ENCODE measurements around the gene AKR7A3.
"Not testable (repeated sequence)": the region's sequence is repeated elsewhere in the genome, so short reads cannot be mapped to it uniquely, and the experiment has no call there.

The AKR7A3 gene

GRCh38 chr1:19317126-19317910 is 28.7 kb upstream of the AKR7A3 start:
- no peak for DNase-seq

- DNase-seq: no peak
Observed at GRCh38 chr1:19315378-19316198, 27.0 kb upstream of the AKR7A3 start.

GRCh38 chr1:19313961-19314882 is 25.7 kb upstream of the AKR7A3 start:
- DNase-seq: no peak

GRCh38 chr1:19313636-19313959 is 25.0 kb upstream of the AKR7A3 start:
- DNase-seq: no peak

- no peak for DNase-seq
Observed at GRCh38 chr1:19312782-19313635, 24.4 kb upstream of the AKR7A3 start.

- DNase-seq: peak; percentile 95
Observed at GRCh38 chr1:19311931-19312781, 23.6 kb upstream of the AKR7A3 start, which contains the start of the genes AKR7A2 and SLC66A1. Gene AKR7A2, minus strand, starts transcription at chr1:19312144. Its CDS starts 20 bp downstream, at chr1:19312124. Gene SLC66A1, plus strand, starts transcription at chr1:19312326. Its CDS starts 5,352 bp downstream, at chr1:19317678.

GRCh38 chr1:19311503-19311930 is 22.9 kb upstream of the AKR7A3 start:
- no peak for DNase-seq

GRCh38 chr1:19310720-19311502 is 22.3 kb upstream of the AKR7A3 start:
- DNase-seq: no peak

- DNase-seq: no peak
Observed at GRCh38 chr1:19310061-19310460, 21.5 kb upstream of the AKR7A3 start.

GRCh38 chr1:19309123-19309813 is 20.7 kb upstream of the AKR7A3 start:
- no peak for DNase-seq

GRCh38 chr1:19308509-19308907 is 19.9 kb upstream of the AKR7A3 start:
- DNase-seq: no peak

GRCh38 chr1:19307794-19308508 is 19.4 kb upstream of the AKR7A3 start:
- no peak for DNase-seq

GRCh38 chr1:19306941-19307340 is 18.4 kb upstream of the AKR7A3 start:
- no peak for DNase-seq

- DNase-seq: no peak
Observed at GRCh38 chr1:19305880-19306279, 17.3 kb upstream of the AKR7A3 start.

- not testable (repeated sequence) for DNase-seq
Observed at GRCh38 chr1:19304081-19304480, 15.5 kb upstream of the AKR7A3 start.

GRCh38 chr1:19300211-19300610 is 11.6 kb upstream of the AKR7A3 start:
- DNase-seq: no peak

GRCh38 chr1:19294638-19295037 is 6.1 kb upstream of the AKR7A3 start:
- no peak for DNase-seq

GRCh38 chr1:19289244-19289643 is 674 bp upstream of the AKR7A3 start:
- no peak for DNase-seq

Measured in midbrain (tissue), 1 donor.